Astrocyte of the spinal cord (primary cell): Measurements from ENCODE around the gene CDCA3.
"Not testable (repeated sequence)": the region's sequence is repeated elsewhere in the genome, so short reads cannot be mapped to it uniquely, and the experiment has no call there.

ENCODE experiments used
- DNase-seq: peaks from one replicate; pipeline ENCODE4 v3.0.0; 2011; ENCODE audit warnings: low read depth, low spot score
- H3K4me3 ChIP-seq: 2 replicates; pipeline ENCODE4 v1.5.1; 2011; ENCODE audit warnings: low read depth, mild to moderate bottlenecking, low read length, moderate library complexity
- in situ Hi-C: cut with HindIII; loops from 2 replicates; pipeline ENCODE4 v1.10.0; 2017; ENCODE audit warnings: low sequenced_read_pairs
- TF ChIP-seq, protein P1 (sequence below): IDR thresholded peaks from 2 replicates; pipeline ENCODE4 v1.5.1; 2012; ENCODE audit warnings: low read depth, mild to moderate bottlenecking, low read length, inconsistent platforms

CDCA3 gene

DNA sequence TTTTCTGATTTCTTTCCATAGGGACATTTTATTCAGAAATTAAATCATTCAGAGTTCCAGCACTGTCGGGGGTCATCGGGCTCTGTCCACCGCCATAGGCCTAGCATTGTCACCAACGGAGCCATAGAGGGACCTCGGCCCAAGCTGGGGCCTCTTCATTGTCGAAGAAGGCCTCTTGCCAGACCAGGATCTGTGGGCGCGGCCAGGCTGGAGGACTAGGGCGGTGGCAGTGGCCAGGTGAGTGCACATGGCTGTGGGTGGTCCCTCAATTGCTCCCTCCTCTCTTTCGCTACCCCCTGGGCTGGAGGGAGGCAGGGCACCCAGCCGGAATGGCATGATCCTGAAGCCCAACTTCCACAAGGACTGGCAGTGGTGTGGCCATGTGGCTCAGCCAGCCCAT lies 32.6 kb upstream of the CDCA3 start:
- in situ Hi-C loops = no loop called here
- TF ChIP-seq, protein P1, sequence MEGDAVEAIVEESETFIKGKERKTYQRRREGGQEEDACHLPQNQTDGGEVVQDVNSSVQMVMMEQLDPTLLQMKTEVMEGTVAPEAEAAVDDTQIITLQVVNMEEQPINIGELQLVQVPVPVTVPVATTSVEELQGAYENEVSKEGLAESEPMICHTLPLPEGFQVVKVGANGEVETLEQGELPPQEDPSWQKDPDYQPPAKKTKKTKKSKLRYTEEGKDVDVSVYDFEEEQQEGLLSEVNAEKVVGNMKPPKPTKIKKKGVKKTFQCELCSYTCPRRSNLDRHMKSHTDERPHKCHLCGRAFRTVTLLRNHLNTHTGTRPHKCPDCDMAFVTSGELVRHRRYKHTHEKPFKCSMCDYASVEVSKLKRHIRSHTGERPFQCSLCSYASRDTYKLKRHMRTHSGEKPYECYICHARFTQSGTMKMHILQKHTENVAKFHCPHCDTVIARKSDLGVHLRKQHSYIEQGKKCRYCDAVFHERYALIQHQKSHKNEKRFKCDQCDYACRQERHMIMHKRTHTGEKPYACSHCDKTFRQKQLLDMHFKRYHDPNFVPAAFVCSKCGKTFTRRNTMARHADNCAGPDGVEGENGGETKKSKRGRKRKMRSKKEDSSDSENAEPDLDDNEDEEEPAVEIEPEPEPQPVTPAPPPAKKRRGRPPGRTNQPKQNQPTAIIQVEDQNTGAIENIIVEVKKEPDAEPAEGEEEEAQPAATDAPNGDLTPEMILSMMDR = no peak

DNA sequence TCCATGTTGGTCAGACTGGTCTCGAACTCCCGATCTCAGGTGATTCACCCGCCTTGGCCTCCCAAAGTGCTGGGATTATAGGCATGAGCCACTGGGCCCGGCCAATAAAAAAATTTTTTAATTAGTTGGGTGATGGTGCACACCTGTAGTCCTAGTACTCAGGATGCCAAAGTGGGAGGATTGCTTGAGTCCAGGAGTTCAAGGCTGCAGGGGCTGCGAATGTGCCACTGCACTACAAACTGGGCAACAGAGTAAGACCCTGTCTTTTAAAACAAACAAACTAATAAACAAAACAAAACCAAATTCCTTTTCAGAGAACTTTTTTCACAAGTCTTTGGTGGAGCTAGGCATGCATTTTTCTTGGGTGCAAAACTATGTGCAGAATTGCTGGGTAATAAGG lies 32.2 kb upstream of the CDCA3 start:
- in situ Hi-C loops = no loop called here
- TF ChIP-seq, protein P1 = no peak
- no peak for DNase-seq
- no peak overlapping the region for H3K4me3 ChIP-seq

More for the DNA sequence above, 32.6 kb upstream of the CDCA3 start:
- DNase-seq = no peak
- no peak overlapping the region for H3K4me3 ChIP-seq

DNA sequence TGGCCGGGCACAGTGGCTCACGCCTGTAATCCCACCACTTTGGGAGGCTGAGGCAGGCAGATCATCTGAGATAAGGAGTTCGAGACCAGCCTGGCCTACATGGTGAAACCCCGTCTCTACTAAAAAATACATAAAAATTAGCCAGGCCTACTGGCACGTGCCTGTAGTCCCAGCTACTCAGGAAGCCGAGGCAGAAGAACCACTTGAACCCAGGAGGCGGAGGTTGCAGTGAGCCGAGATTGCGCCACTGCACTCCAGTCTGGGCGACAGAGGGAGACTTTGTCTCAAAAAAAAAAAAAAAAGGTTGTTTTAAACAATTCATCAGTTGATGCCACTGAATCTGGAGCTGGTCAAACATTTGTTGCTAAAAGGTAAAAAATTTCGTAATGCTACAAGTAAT lies 28.7 kb upstream of the CDCA3 start:
- in situ Hi-C loops, DNase-seq, H3K4me3 ChIP-seq: not testable (repeated sequence)

DNA sequence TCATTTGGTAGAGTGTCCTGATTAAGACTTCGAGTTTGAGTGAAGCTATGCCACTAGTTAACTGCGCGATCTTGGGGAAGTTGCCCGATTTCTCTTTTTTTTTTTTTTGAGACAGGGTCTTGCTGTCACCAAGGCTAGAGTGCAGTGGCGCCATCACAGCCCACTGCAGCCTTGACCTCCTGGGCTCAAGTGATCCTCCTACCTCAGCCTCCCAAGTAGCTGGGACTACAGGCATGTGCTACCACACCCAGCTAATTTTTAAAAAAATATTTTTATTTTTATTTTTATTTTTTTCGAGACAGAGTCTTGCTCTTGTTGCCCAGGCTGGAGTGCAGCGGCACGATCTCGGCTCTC lies 22.9 kb upstream of the CDCA3 start:
- in situ Hi-C loops, DNase-seq: not testable (repeated sequence)
- H3K4me3 ChIP-seq = peak overlapping the region; percentile 63

DNA sequence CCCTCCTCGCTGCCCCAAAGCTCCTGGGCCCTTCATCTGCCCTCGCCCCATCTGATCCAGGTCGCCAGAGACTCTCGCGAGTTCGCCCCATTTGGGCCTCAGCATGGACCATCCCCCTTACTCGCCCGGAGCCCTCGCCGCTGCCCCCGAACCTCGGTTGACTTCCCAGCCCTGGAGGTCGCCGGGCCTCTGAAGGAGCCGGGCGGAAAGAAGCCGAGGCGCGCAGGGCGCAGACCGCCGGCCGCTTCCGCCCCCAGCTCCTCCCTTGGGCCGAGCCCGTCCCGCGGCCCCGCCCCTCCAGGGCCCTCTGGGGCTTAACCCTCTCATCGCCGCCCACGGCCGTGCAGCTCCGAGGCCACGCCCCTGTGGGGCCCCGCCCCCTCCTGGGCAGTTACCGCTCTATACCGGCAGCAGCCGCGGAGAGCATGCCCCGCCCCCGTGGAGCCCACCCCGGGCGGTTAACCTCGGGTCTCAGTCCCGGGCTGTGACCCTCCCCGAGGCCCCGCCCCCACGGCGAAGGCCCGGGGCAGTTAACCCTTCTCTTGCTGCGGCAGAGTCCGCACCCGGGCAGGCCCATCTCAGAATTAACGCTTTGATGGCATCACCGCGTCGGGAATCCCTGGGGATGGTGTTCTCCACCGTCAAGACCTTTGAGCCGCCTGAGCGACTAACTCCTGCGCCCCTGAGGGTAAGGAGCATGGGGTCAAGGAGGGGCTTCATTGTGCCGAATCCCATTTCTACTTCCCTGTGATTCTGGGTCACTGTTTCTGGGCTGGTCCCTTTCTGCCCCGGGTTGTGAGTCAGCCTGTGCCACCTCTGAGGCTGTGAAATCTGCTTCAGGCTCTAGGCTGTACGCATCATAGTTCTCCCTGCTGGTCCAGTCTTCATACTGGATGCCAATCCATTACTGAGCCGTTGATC lies 22.3 kb upstream of the CDCA3 start, which contains the start of gene SPSB2:
Gene SPSB2, minus strand, starts transcription at position 210 of the 921 bp plus-strand sequence. CDS start 402 bp downstream, outside the sequence.
- TF ChIP-seq, protein P1 = no peak
- peak; percentile 97 for DNase-seq
- peak within 1 kb of the TSS; percentile 63 for H3K4me3 ChIP-seq
- in situ Hi-C loops = no loop called here

DNA sequence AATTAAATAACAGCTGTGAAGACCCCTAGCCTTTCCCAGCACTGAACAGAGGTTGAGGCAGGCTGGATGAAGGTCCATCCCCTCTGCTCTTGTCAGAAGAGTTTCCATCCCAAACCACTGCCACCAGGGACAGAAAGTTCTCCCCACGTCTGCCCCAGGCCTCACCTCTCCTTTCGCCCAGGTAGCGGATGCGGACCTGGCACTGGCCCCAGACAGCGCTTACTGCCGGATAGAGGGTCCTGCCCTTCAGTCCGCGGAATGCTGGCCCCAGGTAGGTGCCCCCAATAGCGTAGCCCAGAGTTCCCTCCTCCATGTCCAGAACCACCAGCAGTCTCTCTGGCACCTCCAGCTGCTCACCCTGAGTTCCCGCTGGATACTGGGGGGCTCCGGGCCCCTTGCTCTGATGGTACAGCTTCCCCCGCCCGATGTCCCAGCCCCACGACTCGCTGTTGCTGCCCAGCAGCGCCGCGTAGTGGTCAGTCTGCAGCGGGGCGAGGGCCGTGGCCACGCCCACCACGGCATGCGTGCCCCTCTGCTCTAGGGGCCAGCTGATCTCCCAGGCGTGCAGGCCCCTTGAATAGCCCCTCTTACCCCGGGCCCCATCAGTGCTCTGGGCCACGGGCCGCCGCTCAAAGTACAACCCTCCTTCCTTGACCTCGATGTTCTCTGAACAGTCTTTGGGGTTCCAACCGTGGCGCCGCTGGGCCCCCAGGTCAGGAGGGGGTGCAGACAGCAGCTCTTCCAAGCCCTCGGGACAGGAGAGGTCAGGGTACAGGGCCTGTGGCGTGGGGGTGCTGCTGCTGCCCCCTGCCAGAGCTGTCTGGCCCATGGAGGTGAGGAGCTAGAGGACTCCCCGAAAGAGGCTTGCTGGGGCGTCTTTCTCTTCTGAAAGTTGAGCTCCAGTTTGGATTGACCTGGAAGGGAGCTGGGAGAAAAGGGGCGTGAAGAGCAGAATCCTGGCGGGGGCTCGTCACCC lies 21.3 kb upstream of the CDCA3 start:
- in situ Hi-C loops = no loop called here
- TF ChIP-seq, protein P1 = peak; percentile 99
- DNase-seq = peak; percentile 72

DNA sequence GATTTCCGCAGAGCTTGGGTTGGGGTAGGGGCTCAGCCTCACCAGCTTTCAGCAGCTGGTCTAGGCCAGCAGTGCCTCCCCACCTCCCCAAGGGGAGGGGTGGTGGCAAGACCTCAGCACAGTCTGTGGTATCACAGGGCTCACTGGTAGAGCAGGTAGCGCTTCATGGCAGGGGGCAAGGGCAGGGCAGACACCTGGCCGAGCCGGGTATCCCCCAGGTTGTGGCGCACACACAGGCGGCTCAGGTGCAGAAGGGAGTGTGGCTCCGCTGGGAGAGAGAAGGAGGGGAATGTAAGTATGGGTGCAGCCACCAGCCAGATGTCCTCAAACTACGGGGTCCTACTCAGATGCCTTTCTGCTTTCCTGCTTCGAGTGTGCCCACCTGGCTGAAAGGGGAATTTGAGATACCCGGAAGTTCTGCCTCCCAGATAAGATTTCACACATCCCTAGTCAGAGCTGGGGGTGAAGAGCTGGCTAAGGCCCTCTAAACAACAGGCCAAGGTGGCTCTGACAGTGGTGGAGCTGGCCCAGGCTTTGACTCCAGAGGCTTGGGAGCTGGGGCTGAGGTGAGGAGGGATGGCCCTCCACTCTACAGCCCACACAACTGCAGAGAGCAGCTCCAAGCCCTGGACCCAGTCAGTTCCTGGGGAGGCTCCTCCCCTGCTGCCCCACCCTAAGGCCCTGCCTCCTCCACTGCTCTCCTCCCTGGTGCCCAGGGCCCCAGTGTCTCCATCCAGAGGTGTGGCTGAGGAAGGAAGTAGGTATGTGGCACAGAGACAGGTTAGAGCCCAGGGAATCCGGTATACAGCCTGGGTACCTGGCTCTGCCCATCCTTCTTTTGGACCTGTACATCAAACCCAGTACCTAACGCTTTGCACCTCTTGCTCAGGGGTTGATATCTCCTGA lies 20.2 kb upstream of the CDCA3 start:
- in situ Hi-C loops = no loop called here
- DNase-seq = peak; percentile 5
- TF ChIP-seq, protein P1 = no peak
- peak overlapping the region; percentile 63 for H3K4me3 ChIP-seq

More for the DNA sequence above, 21.3 kb upstream of the CDCA3 start:
- peak overlapping the region; percentile 63 for H3K4me3 ChIP-seq

DNA sequence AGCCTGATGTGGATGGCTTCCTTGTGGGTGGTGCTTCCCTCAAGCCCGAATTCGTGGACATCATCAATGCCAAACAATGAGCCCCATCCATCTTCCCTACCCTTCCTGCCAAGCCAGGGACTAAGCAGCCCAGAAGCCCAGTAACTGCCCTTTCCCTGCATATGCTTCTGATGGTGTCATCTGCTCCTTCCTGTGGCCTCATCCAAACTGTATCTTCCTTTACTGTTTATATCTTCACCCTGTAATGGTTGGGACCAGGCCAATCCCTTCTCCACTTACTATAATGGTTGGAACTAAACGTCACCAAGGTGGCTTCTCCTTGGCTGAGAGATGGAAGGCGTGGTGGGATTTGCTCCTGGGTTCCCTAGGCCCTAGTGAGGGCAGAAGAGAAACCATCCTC lies 19.2 kb upstream of the CDCA3 start:
- in situ Hi-C loops, DNase-seq: not testable (repeated sequence)

More for the DNA sequence above, 19.2 kb upstream of the CDCA3 start:
- not testable (repeated sequence) for H3K4me3 ChIP-seq
